DOHH2 (cell line): ENCODE results near the gene PAPPA2.

Source experiments
- H3F3A ChIP-seq: fragments of 200-600 bp; sonication (generic), shearing (Covaris generic); 2 replicates; pipeline ENCODE4 v1.6.0; 2016; ENCODE audit warnings: antibody characterized with exemption, mild to moderate bottlenecking; ENCODE audit not compliant: control insufficient read depth, insufficient read depth
- H3K27ac ChIP-seq: fragments of 200-600 bp; sonication (generic); 2 replicates; pipeline ENCODE4 v1.5.1; 2014; ENCODE audit warnings: low read depth, mild to moderate bottlenecking, low read length, moderate library complexity
- H3K27me3 ChIP-seq: fragments of 200-600 bp; sonication (generic); 2 replicates; pipeline ENCODE4 v1.6.1; 2014; ENCODE audit warnings: mild to moderate bottlenecking, low read length, mixed read lengths; ENCODE audit not compliant: control insufficient read depth
- H3K36me3 ChIP-seq: fragments of 200-600 bp; sonication (generic); 2 replicates; pipeline ENCODE4 v1.6.1; 2014; ENCODE audit warnings: mild to moderate bottlenecking, low read length, moderate library complexity, mixed read lengths; ENCODE audit not compliant: control insufficient read depth
- H3K4me1 ChIP-seq: fragments of 200-600 bp; sonication (generic); 2 replicates; pipeline ENCODE4 v1.6.1; 2014; ENCODE audit warnings: mild to moderate bottlenecking, low read length, mixed read lengths; ENCODE audit not compliant: control insufficient read depth
- H3K4me2 ChIP-seq: fragments of 200-600 bp; sonication (generic); 2 replicates; pipeline ENCODE4 v1.6.0; 2014; ENCODE audit warnings: mild to moderate bottlenecking, low read length, moderate library complexity
- H3K4me3 ChIP-seq: fragments of 200-600 bp; sonication (generic); 2 replicates; pipeline ENCODE4 v1.5.1; 2014; ENCODE audit warnings: mild to moderate bottlenecking, low read length, mixed read lengths
- H3K79me2 ChIP-seq: fragments of 200-600 bp; sonication (generic); 2 replicates; pipeline ENCODE4 v1.6.1; 2014; ENCODE audit warnings: mild to moderate bottlenecking, low read length, mixed read lengths; ENCODE audit not compliant: control insufficient read depth
- H3K9me2 ChIP-seq: fragments of 200-600 bp; sonication (generic); replicated peaks from 2 replicates; pipeline ENCODE4 v1.6.1; 2014; ENCODE audit warnings: mild to moderate bottlenecking, low read length, mixed read lengths; ENCODE audit not compliant: control insufficient read depth
- H3K9me3 ChIP-seq: fragments of 200-600 bp; sonication (generic); 2 replicates; pipeline ENCODE4 v1.6.1; 2014; ENCODE audit warnings: antibody characterized with exemption, low read length, mixed read lengths; ENCODE audit not compliant: control insufficient read depth, insufficient read depth
- H4K20me1 ChIP-seq: fragments of 200-600 bp; sonication (generic); 2 replicates; pipeline ENCODE4 v1.6.0; 2014; ENCODE audit warnings: low read depth, mild to moderate bottlenecking, antibody characterized with exemption, low read length, moderate library complexity; ENCODE audit not compliant: control insufficient read depth, insufficient read depth
- CTCF ChIP-seq: fragments of 200-600 bp; sonication (generic); IDR thresholded peaks from one replicate; pipeline ENCODE4 v1.5.1; 2014; ENCODE audit warnings: antibody characterized with exemption, mild to moderate bottlenecking, low read depth, low read length; ENCODE audit not compliant: poor library complexity, severe bottlenecking
- EZH2phosphoT487 ChIP-seq: fragments of 200-600 bp; sonication (generic); IDR thresholded peaks from 2 replicates; pipeline ENCODE4 v1.6.1; 2017; ENCODE audit warnings: borderline replicate concordance, mild to moderate bottlenecking, antibody characterized with exemption, low read length, moderate library complexity, mixed read lengths

PAPPA2 gene

GRCh38 chr1:176539018-176539417, 76.0 kb downstream of the PAPPA2 start:
- H3K9me2 ChIP-seq = no peaks in the 10 kb centered on the region
- no peaks in the 10 kb centered on the region for H3K4me1 ChIP-seq
- no peaks in the 10 kb centered on the region for H3F3A ChIP-seq
- no peak overlapping the region for H3K27ac ChIP-seq
- TF ChIP-seq CTCF (no peak), EZH2phosphoT487 (no peak)
- H3K9me3 ChIP-seq = no peaks in the 10 kb centered on the region
- no peak overlapping the region for H3K4me3 ChIP-seq
- H3K4me2 ChIP-seq = no peak overlapping the region
- no peaks in the 10 kb centered on the region for H3K79me2 ChIP-seq
- H3K36me3 ChIP-seq = no peaks in the 10 kb centered on the region
- H3K27me3 ChIP-seq = no peaks in the 10 kb centered on the region
- no peaks in the 10 kb centered on the region for H4K20me1 ChIP-seq

GRCh38 chr1:176540428-176540827, 77.5 kb downstream of the PAPPA2 start:
- Histone ChIP-seq H3K36me3 (no peaks in the 10 kb centered on the region), H3K27ac (no peak overlapping the region), H3K9me2 (no peaks in the 10 kb centered on the region), H3K4me2 (no peak overlapping the region), H3K4me3 (no peak overlapping the region), H3K4me1 (no peaks in the 10 kb centered on the region), H4K20me1 (no peaks in the 10 kb centered on the region), H3F3A (no peaks in the 10 kb centered on the region), H3K9me3 (no peaks in the 10 kb centered on the region), H3K79me2 (no peaks in the 10 kb centered on the region), H3K27me3 (no peaks in the 10 kb centered on the region)
- TF ChIP-seq CTCF (no peak), EZH2phosphoT487 (no peak)

- Histone ChIP-seq H3K9me3 (no peaks in the 10 kb centered on the region), H3K4me1 (no peaks in the 10 kb centered on the region), H3K79me2 (no peaks in the 10 kb centered on the region), H3F3A (no peaks in the 10 kb centered on the region), H3K27ac (no peak overlapping the region), H3K27me3 (no peaks in the 10 kb centered on the region), H3K36me3 (no peaks in the 10 kb centered on the region), H3K9me2 (no peaks in the 10 kb centered on the region), H4K20me1 (no peaks in the 10 kb centered on the region), H3K4me2 (no peak overlapping the region), H3K4me3 (no peak overlapping the region)
- no peak for TF ChIP-seq EZH2phosphoT487
- TF ChIP-seq CTCF = no peak
Measured at GRCh38 chr1:176541663-176542062, 78.7 kb downstream of the PAPPA2 start.

- no peak overlapping the region for H3K27ac ChIP-seq
- H4K20me1 ChIP-seq = no peaks in the 10 kb centered on the region
- no peak overlapping the region for H3K4me3 ChIP-seq
- H3K4me1 ChIP-seq = no peaks in the 10 kb centered on the region
- TF ChIP-seq EZH2phosphoT487 (no peak), CTCF (no peak)
- H3K9me2 ChIP-seq = no peaks in the 10 kb centered on the region
- no peaks in the 10 kb centered on the region for H3K79me2 ChIP-seq
- no peaks in the 10 kb centered on the region for H3K36me3 ChIP-seq
- H3F3A ChIP-seq = no peaks in the 10 kb centered on the region
- H3K9me3 ChIP-seq = no peaks in the 10 kb centered on the region
- no peak overlapping the region for H3K4me2 ChIP-seq
- H3K27me3 ChIP-seq = no peaks in the 10 kb centered on the region
Measured at GRCh38 chr1:176542352-176542751, 79.4 kb downstream of the PAPPA2 start.
